Caco-2 (cell line): ENCODE results near the gene CENPP. TPM values are rescaled to one million over a fixed set of nuclear protein-coding genes. Genes with fewer than 3 reads are reported as not detected.

ENCODE experiments used
- BruUV-seq: library from RNA; stranded (reverse); fragments of 400-500 nt; replicated peaks from 2 replicates; lab custom pipeline; 2021; lab: Mats Ljungman, UMichigan
- CTCF ChIA-PET: fragments of 300-600 bp; sonication (Branson Sonifier 250); formaldehyde crosslinking; loops from one replicate; lab custom pipeline; 2022; ENCODE audit warnings: antibody characterized with exemption; lab: Charles Lee
- POLR2A ChIA-PET: fragments of 300-600 bp; sonication (Branson Sonifier 250); formaldehyde crosslinking; loops from one replicate; lab custom pipeline; 2022; ENCODE audit warnings: antibody characterized with exemption; lab: Charles Lee
- DNase-seq, 2 experiments: peaks; one replicate each; pipeline versions ENCODE4 v3.0.0 to v3.0.0-alpha.2; 2020 to 2022
- H3K27me3 ChIP-seq: replicated peaks from 2 replicates; pipeline ENCODE4 v1.6.0; 2011; ENCODE audit warnings: low read length; ENCODE audit not compliant: control insufficient read depth, insufficient read depth
- H3K36me3 ChIP-seq: 2 replicates; pipeline ENCODE4 v1.5.1; 2011; ENCODE audit warnings: low read length; ENCODE audit not compliant: control insufficient read depth, insufficient read depth
- H3K4me1 ChIP-seq: fragments of 250-450 bp; sonication (Bioruptor Pico); 2 replicates; pipeline ENCODE4 v1.5.1; 2020; ENCODE audit warnings: mild to moderate bottlenecking
- H3K4me3 ChIP-seq: 2 replicates; pipeline ENCODE4 v1.5.1; 2011; ENCODE audit warnings: low read depth, mild to moderate bottlenecking, control low read depth, low read length
- H3K9me3 ChIP-seq: fragments of 250-450 bp; sonication (Bioruptor Pico); 2 replicates; pipeline ENCODE4 v1.5.1; 2020; ENCODE audit warnings: mild to moderate bottlenecking, moderate library complexity
- H3K27ac Mint-ChIP-seq: one replicate; pipeline ENCODE4 v1.8.0; 2022; ENCODE audit warnings: mixed read lengths; ENCODE audit not compliant: unreplicated experiment
- H3K27me3 Mint-ChIP-seq: one replicate; pipeline ENCODE4 v1.8.0; 2022; ENCODE audit warnings: mixed read lengths; ENCODE audit not compliant: insufficient read depth, unreplicated experiment
- H3K36me3 Mint-ChIP-seq: one replicate; pipeline ENCODE4 v1.8.0; 2022; ENCODE audit warnings: mild to moderate bottlenecking, mixed read lengths; ENCODE audit not compliant: insufficient read depth, unreplicated experiment
- H3K4me1 Mint-ChIP-seq: one replicate; pipeline ENCODE4 v1.8.0; 2022; ENCODE audit warnings: low read depth, mixed read lengths; ENCODE audit not compliant: unreplicated experiment
- H3K4me3 Mint-ChIP-seq: one replicate; pipeline ENCODE4 v1.8.0; 2022; ENCODE audit warnings: mild to moderate bottlenecking, moderate library complexity, mixed read lengths; ENCODE audit not compliant: unreplicated experiment
- H3K9me3 Mint-ChIP-seq: one replicate; pipeline ENCODE4 v1.8.0; 2022; ENCODE audit warnings: mixed read lengths; ENCODE audit not compliant: unreplicated experiment
- CTCF ChIP-seq, 2 experiments: fragments of 200-600 bp in 1 of 2; IDR thresholded peaks; 1 replicate in 1 of 2; 2 replicates in 1 of 2; pipeline versions ENCODE4 v1.5.1 to v1.8.0; 2011 to 2022; ENCODE audit warnings: antibody characterized with exemption in 1 of 2, control low read depth in 1 of 2, inconsistent platforms in 1 of 2, low read depth in 1 of 2, low read length in 1 of 2, mild to moderate bottlenecking in 1 of 2, moderate library complexity in 1 of 2; ENCODE audit not compliant: insufficient read depth in 1 of 2, severe bottlenecking in 1 of 2, unreplicated experiment in 1 of 2
- intact Hi-C: fragments of 100-400 bp; cut with micrococcal nuclease; formaldehyde crosslinking; loops from one replicate; pipeline ENCODE4 v1.10.0; 2022; ENCODE audit not compliant: unreplicated experiment
- total RNA-seq: library from RNA; stranded (reverse); gene quantifications from 2 replicates; pipeline ENCODE4 v1.2.3, GENCODE V29; 2022

Gene CENPP
- total RNA-seq, 1 experiment from 2014 or later: 7.6 TPM

GRCh38 chr9:92325991-92326500, 293 bp downstream of the CENPP start:
- no peak for DNase-seq
- ChIA-PET POLR2A (interaction anchor here (0.7 to 1.4 kb wide), 3 partner anchors 9 to 344 kb away, joined by 3 to 8 read pairs (median 3); partner anchors contain the start of gene IPPK), CTCF (interaction anchor here (0.7 kb wide), 1 partner anchor 176 kb away, joined by 4 read pairs; no protein-coding TSS in a partner anchor)
- Mint-ChIP-seq H3K36me3 (peaks cover 11% of the 10 kb centered on the region), H3K4me1 (peaks cover 6% of the 10 kb centered on the region), H3K9me3 (no peaks in the 10 kb centered on the region), H3K27ac (peak overlapping the region; percentile 98), H3K27me3 (no peaks in the 10 kb centered on the region), H3K4me3 (peak overlapping the region; percentile 96)
- Histone ChIP-seq H3K4me1 (no peaks in the 10 kb centered on the region), H3K27me3 (no peaks in the 10 kb centered on the region), H3K9me3 (no peaks in the 10 kb centered on the region), H3K4me3 (peak overlapping the region; percentile 93), H3K36me3 (no peaks in the 10 kb centered on the region)
- no peak for TF ChIP-seq CTCF (IDR thresholded peaks at IDR 0.05; ENCODE audit: insufficient read depth in 1 of 2, low read depth in 1 of 2, low read length in 1 of 2, severe bottlenecking in 1 of 2, unreplicated experiment in 1 of 2)
- intact Hi-C loops: loop anchor here (5.0 kb wide), 1 partner anchor 306 kb away; no protein-coding TSS in a partner anchor
- no TSS peak for BruUV-seq

- BruUV-seq: no TSS peak
- H3K4me1 Mint-ChIP-seq: peaks cover 6% of the 10 kb centered on the region
- POLR2A ChIA-PET: no interaction called here
- TF ChIP-seq CTCF (IDR thresholded peaks at IDR 0.05; ENCODE audit: insufficient read depth in 1 of 2, low read depth in 1 of 2, low read length in 1 of 2, severe bottlenecking in 1 of 2, unreplicated experiment in 1 of 2): no peak
- no peak for DNase-seq
- H3K27me3 ChIP-seq: no peaks in the 10 kb centered on the region
- H3K36me3 Mint-ChIP-seq: peaks cover 11% of the 10 kb centered on the region
- no peak overlapping the region for H3K27ac Mint-ChIP-seq
- intact Hi-C loops: loop anchor here (5.0 kb wide), 1 partner anchor 305 kb away; no protein-coding TSS in a partner anchor
- no peaks in the 10 kb centered on the region for H3K36me3 ChIP-seq
- no peaks in the 10 kb centered on the region for H3K27me3 Mint-ChIP-seq
- H3K4me1 ChIP-seq: no peaks in the 10 kb centered on the region
- peak overlapping the region; percentile 96 for H3K4me3 Mint-ChIP-seq
- CTCF ChIA-PET: no interaction called here
- no peaks in the 10 kb centered on the region for H3K9me3 ChIP-seq
- H3K4me3 ChIP-seq: no peak overlapping the region
- no peaks in the 10 kb centered on the region for H3K9me3 Mint-ChIP-seq
These were observed 1.6 kb downstream of the CENPP start for GRCh38 chr9:92327283-92327850.

- Mint-ChIP-seq H3K27me3 (no peaks in the 10 kb centered on the region), H3K9me3 (no peaks in the 10 kb centered on the region), H3K36me3 (peaks cover 11% of the 10 kb centered on the region), H3K4me1 (peaks cover 6% of the 10 kb centered on the region), H3K27ac (no peak overlapping the region), H3K4me3 (no peak overlapping the region)
- Histone ChIP-seq H3K9me3 (no peaks in the 10 kb centered on the region), H3K4me1 (no peaks in the 10 kb centered on the region), H3K36me3 (no peaks in the 10 kb centered on the region), H3K27me3 (no peaks in the 10 kb centered on the region), H3K4me3 (no peak overlapping the region)
- ChIA-PET CTCF (interaction anchor here (1.0 to 1.1 kb wide), 2 partner anchors 111 to 306 kb away, joined by 3 to 5 read pairs; no protein-coding TSS in a partner anchor), POLR2A (no interaction called here)
- intact Hi-C loops: loop anchor here (5.0 kb wide), 1 partner anchor 304 kb away; no protein-coding TSS in a partner anchor
- no peak for TF ChIP-seq CTCF (IDR thresholded peaks at IDR 0.05; ENCODE audit: insufficient read depth in 1 of 2, low read depth in 1 of 2, low read length in 1 of 2, severe bottlenecking in 1 of 2, unreplicated experiment in 1 of 2)
- DNase-seq: peak in 1 of 2 experiments; percentile 1
- BruUV-seq: no TSS peak
These were observed 2.5 kb downstream of the CENPP start for GRCh38 chr9:92328225-92328624.
